Tibial nerve (tissue), 4 donors: ENCODE results near the gene ARTN. TPM values are rescaled to one million over a fixed set of nuclear protein-coding genes. Genes with fewer than 3 reads are reported as not detected.

Source experiments
- DNase-seq, 2 donors: peaks; one replicate each; pipeline ENCODE4 v3.0.0-alpha.2; 2019; ENCODE audit warnings: low spot score in 2 of 2
- H3K27ac ChIP-seq, 4 donors: fragments of 200-600 bp; sonication (generic) in 3 of 4; one replicate each; pipeline ENCODE4 v1.5.1; 2017 to 2019; ENCODE audit warnings: mild to moderate bottlenecking in 1 of 4
- H3K27me3 ChIP-seq, 2 donors: fragments of 200-600 bp; sonication (generic) in 1 of 2; one replicate each; pipeline versions ENCODE4 v1.5.1 to v1.6.0; 2017 to 2019
- H3K36me3 ChIP-seq, 3 donors: fragments of 200-600 bp; sonication (generic); one replicate each; pipeline ENCODE4 v1.5.1; 2018 to 2019
- H3K4me1 ChIP-seq, 4 donors: fragments of 200-600 bp; sonication (generic) in 3 of 4; one replicate each; pipeline ENCODE4 v1.5.1; 2017 to 2019
- H3K4me3 ChIP-seq, 4 donors: fragments of 200-600 bp; sonication (generic) in 3 of 4; one replicate each; pipeline ENCODE4 v1.5.1; 2017 to 2019; ENCODE audit warnings: mild to moderate bottlenecking in 1 of 4, moderate library complexity in 1 of 4
- H3K9me3 ChIP-seq, 4 donors: fragments of 200-600 bp; sonication (generic) in 3 of 4; one replicate each; pipeline ENCODE4 v1.5.1; 2017 to 2019
- CTCF ChIP-seq, 5 experiments: fragments of 200-600 bp in 3 of 5; fragments of 450-650 bp in 2 of 5; sonication (generic) in 3 of 5; IDR thresholded peaks; one replicate each; pipeline ENCODE4 v1.5.1; 2016 to 2019; ENCODE audit warnings: antibody characterized with exemption in 5 of 5, mild to moderate bottlenecking in 3 of 5, moderate library complexity in 2 of 5
- EP300 ChIP-seq, 2 donors: sonication (generic); formaldehyde crosslinking; IDR thresholded peaks; one replicate each; pipeline ENCODE4 v1.6.1; 2017; ENCODE audit warnings: antibody characterized with exemption in 2 of 2, mild to moderate bottlenecking in 1 of 2
- POLR2A ChIP-seq, 2 donors: fragments of 450-650 bp; IDR thresholded peaks; one replicate each; pipeline ENCODE4 v1.6.1; 2017; ENCODE audit warnings: antibody characterized with exemption in 2 of 2, mild to moderate bottlenecking in 2 of 2, moderate library complexity in 2 of 2
- WGBS, 2 donors: methylation state at CpG; one replicate each; pipeline ENCODE4 v1.1.5; 2018; 5-methylcytosine and 5-hydroxymethylcytosine counted together
- total RNA-seq, 4 donors: library from RNA; depleted of rRNA; stranded (reverse); fragments of >200 nt; gene quantifications; one replicate each; pipeline ENCODE4 v1.1.0, GENCODE V29; 2016

The ARTN gene
- total RNA-seq, 4 donors from 2014 or later, result 0.66 to 1.4 TPM; not detected in 2

DNA sequence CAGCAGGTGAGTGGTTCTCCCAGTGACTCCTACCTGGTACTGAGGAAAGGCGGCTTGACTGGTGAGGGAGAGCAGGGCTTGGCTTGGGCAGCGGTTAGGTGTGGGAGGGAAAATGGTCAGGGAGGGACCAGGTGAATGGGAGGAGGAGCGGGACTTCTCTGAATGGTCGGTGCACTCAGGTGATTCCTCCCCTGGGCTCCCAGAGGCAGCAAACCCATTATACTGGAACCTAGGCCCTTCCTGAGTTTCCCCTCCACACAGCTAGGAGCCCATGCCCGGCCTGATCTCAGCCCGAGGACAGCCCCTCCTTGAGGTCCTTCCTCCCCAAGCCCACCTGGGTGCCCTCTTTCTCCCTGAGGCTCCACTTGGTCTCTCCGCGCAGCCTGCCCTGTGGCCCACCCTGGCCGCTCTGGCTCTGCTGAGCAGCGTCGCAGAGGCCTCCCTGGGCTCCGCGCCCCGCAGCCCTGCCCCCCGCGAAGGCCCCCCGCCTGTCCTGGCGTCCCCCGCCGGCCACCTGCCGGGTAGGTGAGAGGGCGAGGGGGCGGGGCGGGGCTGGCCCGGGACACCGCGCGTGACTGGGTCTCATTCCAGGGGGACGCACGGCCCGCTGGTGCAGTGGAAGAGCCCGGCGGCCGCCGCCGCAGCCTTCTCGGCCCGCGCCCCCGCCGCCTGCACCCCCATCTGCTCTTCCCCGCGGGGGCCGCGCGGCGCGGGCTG, 2.3 kb downstream of the ARTN start:
- 19 to 21% methylated on average over 25 to 26 of the region's 48 CpGs for WGBS, 2 donors
- TF ChIP-seq CTCF (IDR thresholded peaks at IDR 0.05), result no peak
- TF ChIP-seq EP300 (IDR thresholded peaks at IDR 0.05), result no peak
- no peak for TF ChIP-seq POLR2A (IDR thresholded peaks at IDR 0.05)
- H3K36me3 ChIP-seq, result peaks cover 0 to 10% (median 0%) of the 10 kb centered on the region in 3 donors
- no peak for DNase-seq
- peaks cover 0 to 25% of the 10 kb centered on the region in 2 donors for H3K27me3 ChIP-seq
- no peaks in the 10 kb centered on the region for H3K9me3 ChIP-seq
- H3K4me1 ChIP-seq, result peaks cover 0 to 36% (median 21%) of the 10 kb centered on the region in 4 donors
- peak overlapping the region; percentile 9 to 54 (median 25) for H3K4me3 ChIP-seq
- no peak overlapping the region for H3K27ac ChIP-seq

DNA sequence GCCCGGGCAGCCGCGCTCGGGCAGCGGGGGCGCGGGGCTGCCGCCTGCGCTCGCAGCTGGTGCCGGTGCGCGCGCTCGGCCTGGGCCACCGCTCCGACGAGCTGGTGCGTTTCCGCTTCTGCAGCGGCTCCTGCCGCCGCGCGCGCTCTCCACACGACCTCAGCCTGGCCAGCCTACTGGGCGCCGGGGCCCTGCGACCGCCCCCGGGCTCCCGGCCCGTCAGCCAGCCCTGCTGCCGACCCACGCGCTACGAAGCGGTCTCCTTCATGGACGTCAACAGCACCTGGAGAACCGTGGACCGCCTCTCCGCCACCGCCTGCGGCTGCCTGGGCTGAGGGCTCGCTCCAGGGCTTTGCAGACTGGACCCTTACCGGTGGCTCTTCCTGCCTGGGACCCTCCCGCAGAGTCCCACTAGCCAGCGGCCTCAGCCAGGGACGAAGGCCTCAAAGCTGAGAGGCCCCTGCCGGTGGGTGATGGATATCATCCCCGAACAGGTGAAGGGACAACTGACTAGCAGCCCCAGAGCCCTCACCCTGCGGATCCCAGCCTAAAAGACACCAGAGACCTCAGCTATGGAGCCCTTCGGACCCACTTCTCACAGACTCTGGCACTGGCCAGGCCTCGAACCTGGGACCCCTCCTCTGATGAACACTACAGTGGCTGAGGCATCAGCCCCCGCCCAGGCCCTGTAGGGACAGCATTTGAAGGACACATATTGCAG, 3.0 kb downstream of the ARTN start:
- H3K27me3 ChIP-seq, result peaks cover 0 to 25% of the 10 kb centered on the region in 2 donors
- WGBS, 2 donors, result 12 to 36% methylated on average over 16 to 35 of the region's 56 CpGs
- H3K9me3 ChIP-seq, result no peaks in the 10 kb centered on the region
- H3K27ac ChIP-seq, result no peak overlapping the region
- peaks cover 0 to 6% (median 0%) of the 10 kb centered on the region in 3 donors for H3K36me3 ChIP-seq
- no peak for DNase-seq
- peaks cover 0 to 36% (median 21%) of the 10 kb centered on the region in 4 donors for H3K4me1 ChIP-seq
- peak overlapping the region in 3 of 4 donors; percentile 9 to 54 (median 37) for H3K4me3 ChIP-seq
- TF ChIP-seq POLR2A (IDR thresholded peaks at IDR 0.05) (no peak), CTCF (IDR thresholded peaks at IDR 0.05) (no peak), EP300 (IDR thresholded peaks at IDR 0.05) (no peak)

DNA sequence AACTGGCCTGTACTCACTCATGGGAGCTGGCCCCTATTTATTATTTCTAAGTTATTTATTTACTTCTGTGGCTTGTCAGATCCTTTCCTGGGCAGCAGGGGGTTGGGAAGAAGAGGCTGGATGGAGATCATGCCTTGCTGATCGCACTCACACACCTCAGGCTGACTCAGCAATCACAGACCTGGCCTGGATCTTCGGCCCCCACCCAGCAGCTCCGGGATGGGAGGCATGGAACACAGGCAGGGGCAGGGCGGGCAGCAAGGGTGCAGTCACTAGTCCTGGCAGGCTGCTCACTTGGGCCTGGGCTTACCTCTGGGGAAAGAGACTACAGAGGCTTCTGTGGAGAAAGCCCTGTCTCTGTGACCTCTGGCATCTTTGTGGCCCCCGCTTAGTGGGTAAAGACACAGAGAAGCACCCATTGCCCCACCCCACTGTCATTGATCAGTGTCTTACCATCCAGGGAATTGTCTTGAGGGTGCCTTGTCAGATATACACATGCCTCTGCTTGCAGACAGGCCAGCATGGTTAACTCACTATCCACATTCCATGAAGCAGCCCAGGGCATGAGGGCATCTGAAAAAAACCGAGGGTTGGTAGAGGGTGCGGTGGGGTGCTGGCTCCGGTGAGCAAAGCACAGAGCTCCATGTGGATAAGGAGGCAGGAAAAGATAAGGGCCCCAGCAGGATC, 3.7 kb downstream of the ARTN start:
- Histone ChIP-seq H3K9me3 (no peaks in the 10 kb centered on the region), H3K36me3 (no peaks in the 10 kb centered on the region), H3K27ac (no peak overlapping the region), H3K27me3 (peaks cover 0 to 25% of the 10 kb centered on the region in 2 donors), H3K4me1 (peaks cover 0 to 36% (median 21%) of the 10 kb centered on the region in 4 donors), H3K4me3 (no peak overlapping the region)
- WGBS, 2 donors, result 86 to 88% methylated on average over 6 to 8 of the region's 8 CpGs
- DNase-seq, result no peak
- no peak for TF ChIP-seq CTCF (IDR thresholded peaks at IDR 0.05)
- no peak for TF ChIP-seq POLR2A (IDR thresholded peaks at IDR 0.05)
- TF ChIP-seq EP300 (IDR thresholded peaks at IDR 0.05), result no peak

DNA sequence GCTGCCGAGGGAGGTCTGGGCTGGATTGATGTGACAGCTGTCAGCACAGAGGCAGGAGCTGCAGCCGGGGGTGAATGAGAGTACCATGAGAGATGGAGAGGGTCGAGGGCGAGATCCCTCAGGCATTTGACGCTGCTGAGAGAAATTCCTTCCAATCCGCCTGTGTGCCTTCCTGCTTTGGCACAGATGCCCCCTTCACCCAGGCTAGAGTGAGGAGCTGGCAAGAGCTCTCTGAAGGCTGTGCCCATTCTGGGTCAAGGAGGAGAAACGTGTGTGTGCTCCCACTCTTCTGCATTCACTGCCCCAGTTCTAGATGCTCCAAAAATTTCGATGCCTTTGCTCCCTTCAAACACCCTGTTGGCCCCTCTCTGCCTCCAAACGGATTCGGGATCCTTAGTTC, 4.8 kb downstream of the ARTN start:
- H3K9me3 ChIP-seq, result no peaks in the 10 kb centered on the region
- peaks cover 0 to 31% (median 20%) of the 10 kb centered on the region in 4 donors for H3K4me1 ChIP-seq
- TF ChIP-seq POLR2A (IDR thresholded peaks at IDR 0.05) (no peak), CTCF (IDR thresholded peaks at IDR 0.05) (no peak)
- no peak overlapping the region for H3K4me3 ChIP-seq
- no peak overlapping the region for H3K27ac ChIP-seq
- H3K27me3 ChIP-seq, result peaks cover 0 to 17% of the 10 kb centered on the region in 2 donors
- H3K36me3 ChIP-seq, result no peaks in the 10 kb centered on the region
- 64 to 77% methylated on average over 10 of the region's 10 CpGs for WGBS, 2 donors
- no peak for DNase-seq
